ENCODE results near the gene SORCS2.

DNA sequence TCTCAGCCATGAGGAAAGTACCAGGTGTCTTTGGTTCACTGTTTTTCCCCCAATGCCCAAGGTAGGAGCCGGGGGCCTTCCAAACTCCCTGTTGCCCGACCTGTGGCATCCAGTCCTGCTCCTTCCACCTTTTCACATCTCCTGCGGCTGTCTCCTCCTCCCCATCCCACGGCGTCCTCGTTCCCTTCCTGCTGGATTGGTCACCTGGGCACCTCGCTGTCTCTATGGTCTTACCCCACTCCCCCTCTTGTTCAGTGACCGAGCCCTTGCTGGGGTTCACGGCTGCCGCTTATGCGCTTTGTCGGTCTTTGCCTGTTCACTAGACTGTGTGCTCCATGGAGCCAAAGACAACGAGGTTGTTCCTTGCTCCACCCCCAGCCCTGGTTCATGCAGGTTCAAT lies 431.1 kb downstream of the SORCS2 start:
- TF ChIP-seq, protein P1, sequence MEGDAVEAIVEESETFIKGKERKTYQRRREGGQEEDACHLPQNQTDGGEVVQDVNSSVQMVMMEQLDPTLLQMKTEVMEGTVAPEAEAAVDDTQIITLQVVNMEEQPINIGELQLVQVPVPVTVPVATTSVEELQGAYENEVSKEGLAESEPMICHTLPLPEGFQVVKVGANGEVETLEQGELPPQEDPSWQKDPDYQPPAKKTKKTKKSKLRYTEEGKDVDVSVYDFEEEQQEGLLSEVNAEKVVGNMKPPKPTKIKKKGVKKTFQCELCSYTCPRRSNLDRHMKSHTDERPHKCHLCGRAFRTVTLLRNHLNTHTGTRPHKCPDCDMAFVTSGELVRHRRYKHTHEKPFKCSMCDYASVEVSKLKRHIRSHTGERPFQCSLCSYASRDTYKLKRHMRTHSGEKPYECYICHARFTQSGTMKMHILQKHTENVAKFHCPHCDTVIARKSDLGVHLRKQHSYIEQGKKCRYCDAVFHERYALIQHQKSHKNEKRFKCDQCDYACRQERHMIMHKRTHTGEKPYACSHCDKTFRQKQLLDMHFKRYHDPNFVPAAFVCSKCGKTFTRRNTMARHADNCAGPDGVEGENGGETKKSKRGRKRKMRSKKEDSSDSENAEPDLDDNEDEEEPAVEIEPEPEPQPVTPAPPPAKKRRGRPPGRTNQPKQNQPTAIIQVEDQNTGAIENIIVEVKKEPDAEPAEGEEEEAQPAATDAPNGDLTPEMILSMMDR (IDR thresholded peaks at IDR 0.05) = no peak
- TF ChIP-seq POLR2AphosphoS5 (IDR thresholded peaks at IDR 0.05) (no peak), EP300 (IDR thresholded peaks at IDR 0.05; ENCODE audit: low read depth) (no peak)
